Measurements from ENCODE around the gene HINT3.
"Not testable (repeated sequence)": the region's sequence is repeated elsewhere in the genome, so short reads cannot be mapped to it uniquely, and the experiment has no call there.

The HINT3 gene

GRCh38 chr6:125940247-125941041 is 16.1 kb upstream of the HINT3 start:
- no peak for DNase-seq

- DNase-seq, result no peak
Observed at GRCh38 chr6:125942672-125943527, 13.7 kb upstream of the HINT3 start.

GRCh38 chr6:125943528-125944433 is 12.8 kb upstream of the HINT3 start:
- DNase-seq, result no peak

- DNase-seq, result no peak
Observed at GRCh38 chr6:125944434-125944816, 12.1 kb upstream of the HINT3 start.

GRCh38 chr6:125944896-125945295 is 11.7 kb upstream of the HINT3 start:
- DNase-seq, result no peak

GRCh38 chr6:125945378-125946141 is 11.0 kb upstream of the HINT3 start:
- DNase-seq, result no peak

- DNase-seq, result no peak
Observed at GRCh38 chr6:125947615-125948014, 9.0 kb upstream of the HINT3 start.

- DNase-seq, result no peak
Observed at GRCh38 chr6:125948455-125948854, 8.1 kb upstream of the HINT3 start.

GRCh38 chr6:125949069-125949468 is 7.5 kb upstream of the HINT3 start:
- no peak for DNase-seq

- no peak for DNase-seq
Observed at GRCh38 chr6:125950293-125950692, 6.3 kb upstream of the HINT3 start.

GRCh38 chr6:125950716-125951115 is 5.9 kb upstream of the HINT3 start:
- DNase-seq, result not testable (repeated sequence)

GRCh38 chr6:125951323-125951722 is 5.2 kb upstream of the HINT3 start:
- no peak for DNase-seq

- no peak for DNase-seq
Observed at GRCh38 chr6:125952764-125953501, 3.6 kb upstream of the HINT3 start.

- no peak for DNase-seq
Observed at GRCh38 chr6:125953502-125953875, 3.1 kb upstream of the HINT3 start.

GRCh38 chr6:125954735-125955339 is 1.7 kb upstream of the HINT3 start:
- no peak for DNase-seq

GRCh38 chr6:125955973-125956372 is 597 bp upstream of the HINT3 start:
- no peak for DNase-seq

GRCh38 chr6:125957391-125957693 is 772 bp downstream of the HINT3 start:
- no peak for DNase-seq

- no peak for DNase-seq
Observed at GRCh38 chr6:125957845-125958244, 1.3 kb downstream of the HINT3 start.

- DNase-seq, result no peak
Observed at GRCh38 chr6:125959041-125959440, 2.5 kb downstream of the HINT3 start.

- no peak for DNase-seq
Observed at GRCh38 chr6:125961117-125961516, 4.5 kb downstream of the HINT3 start.

- DNase-seq, result no peak
Observed at GRCh38 chr6:125962900-125963497, 6.4 kb downstream of the HINT3 start.

Measured in NCI-H187 treated with DMSO at 0.1 percent for 48 hours (cell line).